HG03460 (cell line): ENCODE results near the gene GPBP1L1.
"Not testable (repeated sequence)": the region's sequence is repeated elsewhere in the genome, so short reads cannot be mapped to it uniquely, and the experiment has no call there.

ENCODE experiments used
- ATAC-seq: cut with Tn5 transposase; IDR thresholded peaks from one replicate; pipeline ENCODE4 v1.9.1; 2021; ENCODE audit not compliant: unreplicated experiment

Gene GPBP1L1, protein sequence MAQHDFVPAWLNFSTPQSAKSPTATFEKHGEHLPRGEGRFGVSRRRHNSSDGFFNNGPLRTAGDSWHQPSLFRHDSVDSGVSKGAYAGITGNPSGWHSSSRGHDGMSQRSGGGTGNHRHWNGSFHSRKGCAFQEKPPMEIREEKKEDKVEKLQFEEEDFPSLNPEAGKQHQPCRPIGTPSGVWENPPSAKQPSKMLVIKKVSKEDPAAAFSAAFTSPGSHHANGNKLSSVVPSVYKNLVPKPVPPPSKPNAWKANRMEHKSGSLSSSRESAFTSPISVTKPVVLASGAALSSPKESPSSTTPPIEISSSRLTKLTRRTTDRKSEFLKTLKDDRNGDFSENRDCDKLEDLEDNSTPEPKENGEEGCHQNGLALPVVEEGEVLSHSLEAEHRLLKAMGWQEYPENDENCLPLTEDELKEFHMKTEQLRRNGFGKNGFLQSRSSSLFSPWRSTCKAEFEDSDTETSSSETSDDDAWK

DNA sequence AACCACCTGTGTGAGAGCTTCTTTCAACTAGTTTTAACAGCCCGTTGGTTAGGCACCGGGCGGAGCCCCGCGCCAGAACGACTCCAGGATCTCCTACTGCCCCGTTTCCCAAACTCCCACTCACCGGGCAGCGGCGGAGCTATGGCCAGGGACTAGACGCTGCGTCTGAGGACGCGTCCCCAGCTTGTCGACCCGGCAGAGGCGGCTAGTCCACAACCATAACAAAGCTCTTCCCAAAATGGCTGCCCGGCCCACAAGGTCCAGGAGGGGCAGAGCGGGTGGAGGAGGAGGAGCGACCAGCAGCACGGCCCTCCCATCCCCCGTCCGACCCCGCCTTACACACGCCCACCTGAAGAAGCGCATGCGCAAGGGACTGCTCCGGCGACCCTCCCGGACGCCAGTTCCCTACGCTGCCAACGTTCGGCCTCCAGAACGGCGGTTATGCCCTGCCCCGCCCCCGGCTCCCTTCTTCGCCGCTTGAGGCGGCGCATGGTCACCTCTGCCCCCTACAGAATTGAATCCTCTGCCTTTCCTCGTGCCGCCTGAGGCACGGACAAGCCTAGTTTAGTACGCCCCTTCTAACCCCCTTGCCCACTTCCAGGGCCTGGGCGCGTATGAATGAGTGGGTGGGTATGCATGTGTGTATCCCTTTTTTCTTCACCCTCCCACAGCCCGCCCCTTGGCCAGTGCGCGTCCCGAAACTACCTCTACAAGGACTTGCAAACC lies at the start of gene GPBP1L1:
GPBP1L1 (minus strand) TSS at position 246 of the 726 bp plus-strand sequence. CDS start 27,446 bp downstream, outside the sequence.
- ATAC-seq: peak; percentile 66

DNA sequence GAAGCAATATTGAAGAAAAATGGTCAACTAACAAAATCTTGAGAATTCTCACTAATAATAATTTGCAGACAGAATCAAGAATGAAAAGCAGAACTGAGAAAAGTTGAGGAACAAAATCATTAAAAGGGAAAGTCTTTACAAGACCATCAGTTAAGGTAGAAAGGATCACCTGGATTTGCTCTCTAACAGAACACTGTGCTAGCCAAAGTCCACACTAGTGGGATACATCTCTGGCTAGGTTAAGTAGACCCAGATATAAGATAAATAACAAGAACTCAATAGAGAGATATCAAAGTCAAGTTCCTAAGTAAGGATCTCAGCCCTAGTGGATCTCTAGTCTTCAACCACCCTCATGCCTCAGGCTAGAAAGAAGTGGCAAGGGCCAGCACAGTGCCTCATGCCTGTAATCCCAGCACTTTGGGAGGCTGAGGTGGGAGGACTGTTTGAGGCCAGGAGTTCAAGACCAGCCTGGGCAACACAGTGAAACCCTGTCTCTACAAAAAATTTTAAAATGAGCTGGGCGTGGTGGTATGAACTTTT lies 44.5 kb upstream of the GPBP1L1 start:
- no peak for ATAC-seq

DNA sequence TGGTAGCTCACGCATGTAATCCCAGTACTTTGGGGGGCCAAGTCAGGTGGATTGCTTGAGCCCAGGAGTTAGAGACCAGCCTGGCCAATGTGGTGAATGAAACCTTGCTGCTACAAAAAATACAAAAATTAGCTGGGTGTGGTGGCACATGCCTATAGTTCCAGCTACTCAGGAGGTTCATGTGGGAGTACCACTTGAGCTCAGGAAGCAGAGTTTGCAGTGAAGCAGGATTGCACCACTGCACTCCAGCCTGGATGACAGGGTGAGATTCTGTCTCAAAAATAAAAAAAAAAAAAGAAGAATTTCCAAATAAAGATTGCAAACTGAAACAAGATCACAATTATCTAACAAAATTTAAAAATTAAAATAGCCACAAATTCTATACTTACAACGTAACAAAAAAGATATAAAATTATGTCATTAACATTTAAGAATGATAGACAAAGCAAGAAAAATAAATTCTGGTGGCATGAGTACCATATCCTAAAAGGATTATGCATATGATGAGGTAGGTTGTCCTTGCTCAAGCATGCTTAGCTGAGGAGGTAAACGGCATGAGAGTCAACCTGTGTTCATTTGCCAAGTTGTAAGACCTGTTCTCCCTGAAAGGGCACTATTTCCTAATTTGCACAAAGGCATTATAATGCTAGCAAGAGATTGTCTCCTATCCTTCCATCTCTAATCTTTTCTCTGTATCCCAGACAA lies 43.9 kb upstream of the GPBP1L1 start:
- no peak for ATAC-seq

DNA sequence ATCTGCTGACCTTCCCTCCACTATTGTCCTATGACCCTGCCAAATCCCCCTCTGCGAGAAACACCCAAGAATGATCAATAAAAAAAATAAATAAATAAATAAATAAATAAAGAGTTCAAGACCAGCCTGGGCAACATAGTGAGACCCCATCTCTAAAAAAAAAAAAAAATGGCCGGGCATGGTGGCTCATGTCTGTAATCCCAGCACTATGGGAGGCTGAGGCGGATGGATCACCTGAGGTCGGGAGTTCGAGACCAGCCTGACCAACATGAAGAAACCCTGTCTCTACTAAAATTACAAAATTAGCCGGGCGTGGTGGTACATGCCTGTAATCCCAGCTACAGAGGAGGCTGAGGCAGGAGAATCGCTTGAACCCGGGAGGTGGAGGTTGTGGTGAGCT lies 39.7 kb upstream of the GPBP1L1 start:
- not testable (repeated sequence) for ATAC-seq

DNA sequence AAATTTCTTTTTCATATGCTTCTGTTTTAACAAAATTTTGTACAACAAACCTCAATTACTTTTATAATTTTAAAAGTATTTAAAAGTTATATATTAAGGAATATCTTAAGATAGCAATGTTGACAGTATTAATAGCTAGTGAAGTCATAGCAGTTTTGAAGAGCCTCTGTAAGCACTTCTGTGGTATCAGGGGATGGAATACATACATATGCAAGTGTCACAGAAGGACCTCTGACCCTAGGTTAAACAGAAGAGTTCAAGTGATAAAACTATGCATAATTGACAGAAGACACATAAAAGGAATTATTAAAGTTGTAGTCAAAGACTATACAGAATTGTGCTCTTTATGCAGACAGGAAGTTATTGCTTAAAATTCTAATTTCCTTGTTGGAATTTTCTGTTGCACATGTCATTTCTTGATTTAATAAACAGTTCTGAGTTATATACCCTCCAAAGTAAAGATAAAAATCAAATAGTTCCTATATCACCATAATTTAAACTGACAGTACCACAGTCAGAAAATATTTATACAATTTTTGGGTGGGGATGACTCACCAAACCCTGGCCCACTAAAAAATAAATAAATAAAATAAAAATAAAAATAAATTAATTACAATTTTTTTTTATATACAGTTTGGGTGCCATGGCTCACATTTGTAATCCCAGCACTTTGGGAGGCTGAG lies 37.1 kb upstream of the GPBP1L1 start:
- no peak for ATAC-seq

DNA sequence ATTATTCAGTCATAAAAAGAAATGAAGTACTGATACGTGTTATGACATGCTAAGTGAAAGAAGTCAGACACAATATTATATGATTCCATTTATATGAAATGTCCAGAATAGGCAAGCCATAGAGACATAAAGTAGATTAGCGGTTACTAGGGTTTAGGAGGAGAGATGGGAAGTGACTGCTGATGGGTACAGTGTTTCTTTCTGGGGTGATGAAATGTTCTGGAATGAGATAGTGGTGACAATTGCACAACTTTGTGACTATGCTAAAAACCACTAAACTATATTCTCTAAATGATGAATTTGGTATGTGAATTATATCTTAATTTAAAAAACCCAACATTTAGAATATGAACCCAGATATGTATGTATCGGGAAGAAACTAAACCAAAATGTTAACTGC lies 36.5 kb upstream of the GPBP1L1 start:
- ATAC-seq: no peak

DNA sequence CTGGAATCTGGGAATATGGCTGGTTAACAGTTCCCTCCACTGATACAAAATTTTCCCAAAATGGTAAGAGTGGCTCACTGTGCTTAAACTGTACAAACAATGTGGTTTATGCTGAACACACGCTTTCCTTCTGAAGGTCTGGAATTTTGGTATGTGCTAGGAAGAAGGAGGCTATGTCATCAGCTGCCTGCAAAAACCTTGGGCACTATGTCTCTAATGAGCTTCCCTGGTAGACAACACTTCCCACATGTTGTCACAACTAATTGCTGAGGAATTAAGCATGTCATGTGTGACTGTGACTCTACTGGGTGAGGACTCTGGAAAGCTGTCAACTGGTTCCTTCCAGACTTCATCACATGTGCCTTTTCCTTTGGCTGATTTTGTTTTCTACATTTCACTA lies 34.9 kb upstream of the GPBP1L1 start:
- no peak for ATAC-seq

DNA sequence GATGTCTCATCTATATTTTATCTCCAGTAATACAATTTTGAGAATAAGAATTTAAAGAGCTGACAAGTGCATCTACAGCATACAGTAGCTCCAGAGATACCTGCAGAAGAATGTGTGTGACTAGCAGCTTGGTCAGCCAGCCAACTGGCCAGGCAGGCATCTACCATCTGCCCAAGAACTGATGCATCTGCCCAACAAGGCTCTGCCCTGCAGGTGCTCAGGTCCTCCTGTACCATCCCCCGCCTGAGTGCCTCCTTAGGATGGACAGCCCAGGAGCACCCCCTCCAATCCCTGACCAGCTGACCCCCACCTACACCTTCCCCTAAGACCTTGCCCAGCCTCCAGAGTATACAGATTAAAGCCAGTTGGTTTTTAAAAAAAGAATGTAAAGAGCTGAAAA lies 32.0 kb upstream of the GPBP1L1 start:
- no peak for ATAC-seq

DNA sequence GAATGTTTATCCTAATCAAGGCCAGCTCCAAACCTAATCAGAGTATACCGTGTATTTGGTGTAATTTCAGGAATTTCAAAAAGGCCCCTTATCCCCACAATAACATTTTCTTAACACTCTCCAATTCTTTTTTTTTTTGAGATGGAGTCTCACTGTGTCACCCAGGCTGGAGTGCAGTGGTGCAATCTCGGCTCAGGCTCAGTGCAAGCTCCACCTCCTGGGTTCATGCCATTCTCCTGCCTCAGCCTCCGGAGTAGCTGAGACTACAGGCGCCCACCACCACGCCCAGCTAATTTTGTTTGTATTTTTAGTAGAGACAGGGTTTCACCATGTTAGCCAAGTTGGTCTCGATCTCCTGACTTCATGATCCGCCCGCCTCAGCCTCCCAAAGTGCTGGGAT lies 31.1 kb upstream of the GPBP1L1 start:
- ATAC-seq: not testable (repeated sequence)

DNA sequence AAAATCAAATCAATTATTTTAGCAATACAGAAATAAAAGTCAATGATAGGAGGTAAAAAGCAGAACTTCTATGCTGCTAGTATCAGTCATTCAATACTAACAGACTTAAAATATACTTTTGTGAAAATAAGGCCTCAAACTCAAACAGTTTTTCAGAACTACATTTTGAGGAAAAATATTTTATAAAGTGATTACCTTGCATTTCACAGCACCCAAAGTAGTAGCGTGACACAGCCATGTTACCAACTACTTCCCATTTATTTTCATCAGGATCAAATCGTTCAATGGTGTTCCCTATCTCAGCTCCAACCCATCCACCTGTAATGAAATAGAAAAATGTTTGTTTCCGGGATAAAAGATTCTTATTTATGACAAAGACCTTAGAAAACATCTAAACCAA lies 30.4 kb upstream of the GPBP1L1 start:
- ATAC-seq: no peak

DNA sequence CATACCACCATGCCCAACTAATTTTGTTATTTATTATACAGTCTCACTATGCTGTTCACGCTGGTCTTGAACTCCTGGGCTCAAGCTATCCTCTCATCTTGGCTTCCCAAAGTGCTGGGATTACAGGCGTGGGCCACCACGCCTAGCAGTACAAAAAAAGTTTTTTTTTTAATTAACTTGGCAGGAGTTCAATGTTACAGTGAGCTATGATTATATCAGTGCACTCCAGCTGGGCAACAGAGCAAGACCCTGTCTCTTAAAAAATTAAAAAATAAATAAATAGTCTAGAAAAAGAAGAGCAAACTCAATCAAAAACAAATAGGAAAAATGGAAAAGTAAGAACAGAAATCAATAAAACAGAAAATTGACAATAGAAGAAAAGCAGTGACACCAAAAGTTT lies 27.4 kb upstream of the GPBP1L1 start:
- ATAC-seq: no peak

DNA sequence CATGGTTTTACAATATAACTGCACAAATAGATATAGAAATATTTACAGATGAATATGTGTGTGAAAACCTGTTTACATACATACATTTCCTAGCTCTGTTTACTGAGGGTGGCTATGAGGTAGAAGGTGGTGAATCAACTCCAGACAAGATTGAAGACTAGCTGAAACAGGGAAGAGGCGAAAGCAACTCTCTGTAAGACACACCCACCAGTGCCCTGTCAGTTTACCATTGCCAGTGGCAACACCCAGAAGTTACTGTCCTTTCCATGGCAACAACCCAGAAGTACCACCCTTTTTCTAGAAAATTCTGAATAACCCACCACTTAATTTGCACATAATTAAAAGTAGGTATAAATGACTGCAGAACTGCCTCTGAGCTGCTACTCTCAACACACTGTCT lies 18.3 kb upstream of the GPBP1L1 start:
- ATAC-seq: no peak

DNA sequence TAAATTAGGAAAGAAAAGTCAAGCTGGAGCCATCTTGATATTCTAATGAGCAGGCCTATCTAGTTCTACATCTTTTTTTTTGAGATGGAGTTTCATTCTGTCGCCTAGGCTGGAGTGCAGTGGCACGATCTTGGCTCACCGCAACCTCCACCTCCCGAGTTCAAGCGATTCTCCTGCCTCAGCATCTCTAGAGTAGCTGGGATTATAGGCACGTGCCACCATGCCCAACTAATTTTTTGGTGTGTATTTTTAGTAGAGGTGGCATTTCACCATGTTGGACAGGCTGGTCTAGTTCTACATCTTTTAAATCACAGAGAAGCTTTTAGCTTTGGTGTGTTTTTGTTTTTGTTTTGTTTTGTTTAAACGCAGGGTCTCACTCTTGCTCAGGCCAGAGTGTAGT lies 8.5 kb upstream of the GPBP1L1 start:
- no peak for ATAC-seq

DNA sequence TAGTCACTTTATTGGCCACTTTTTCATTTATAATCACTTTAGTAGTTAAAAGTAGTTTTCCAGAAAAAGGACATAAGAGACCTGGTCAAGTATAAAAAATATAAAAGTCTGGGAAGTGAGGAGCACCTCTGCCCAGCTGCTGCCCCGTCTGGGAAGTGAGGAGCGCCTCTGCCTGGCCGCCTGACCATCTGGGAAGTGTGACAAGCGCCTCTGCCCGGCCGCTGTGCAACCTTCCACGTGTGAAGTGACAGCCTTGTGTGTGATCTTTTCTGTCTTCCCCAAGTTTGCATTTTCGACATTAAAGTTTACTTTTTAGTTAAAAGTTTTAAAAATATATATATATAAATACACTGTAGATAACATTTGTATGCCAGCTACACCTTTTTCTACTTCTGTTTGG lies 7.5 kb upstream of the GPBP1L1 start:
- not testable (repeated sequence) for ATAC-seq

DNA sequence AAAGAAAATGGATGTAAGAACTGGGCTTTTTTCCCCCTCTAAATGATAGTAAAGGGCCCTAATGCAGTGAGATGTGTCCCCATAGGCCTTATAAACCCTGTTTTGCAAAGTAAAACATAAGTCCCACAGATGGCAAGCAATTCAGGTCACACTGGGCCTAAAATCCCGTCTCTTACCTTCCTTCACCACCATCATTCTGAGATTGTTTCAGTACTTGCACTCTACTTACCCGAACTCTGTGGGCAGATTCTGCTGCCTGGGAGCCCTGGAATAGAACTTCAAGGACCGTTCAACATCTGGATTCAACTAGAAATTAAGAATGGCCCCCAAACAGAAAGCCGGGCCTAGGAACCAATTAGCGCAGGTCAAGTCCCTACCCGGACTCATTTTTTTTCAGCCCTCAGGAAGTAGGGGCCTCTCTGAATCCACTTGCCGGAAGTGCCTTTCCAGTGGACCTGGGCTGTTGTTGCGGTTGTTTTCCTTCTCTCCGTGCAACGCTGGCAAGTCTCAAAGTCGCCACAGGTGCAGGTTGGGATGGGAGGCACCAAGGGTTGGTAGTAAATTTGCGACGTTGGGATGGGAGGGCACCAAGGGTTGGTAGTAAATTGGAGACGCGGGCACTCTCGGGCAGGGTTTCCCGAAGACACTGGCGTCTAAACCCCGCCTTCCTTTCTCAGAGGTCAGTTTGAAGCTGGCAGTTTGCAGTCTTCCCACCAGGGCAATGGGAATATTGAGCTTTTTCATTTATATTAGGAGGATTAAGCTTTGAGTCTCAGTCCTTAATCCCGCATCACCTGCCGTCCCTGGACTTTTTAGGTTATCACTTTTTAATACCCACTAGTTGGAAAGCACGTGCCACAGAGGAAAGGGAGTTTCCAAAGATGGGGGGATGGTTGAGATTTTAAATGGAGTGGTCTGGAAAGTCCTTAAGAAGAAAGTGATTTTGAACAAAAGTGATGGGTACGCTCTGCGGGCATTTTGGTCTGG lies 1.7 kb upstream of the GPBP1L1 start, which contains the start of gene TMEM69:
TMEM69 (plus strand) TSS at position 428 of the 987 bp plus-strand sequence. CDS start 2,888 bp downstream, outside the sequence.
- no peak for ATAC-seq

DNA sequence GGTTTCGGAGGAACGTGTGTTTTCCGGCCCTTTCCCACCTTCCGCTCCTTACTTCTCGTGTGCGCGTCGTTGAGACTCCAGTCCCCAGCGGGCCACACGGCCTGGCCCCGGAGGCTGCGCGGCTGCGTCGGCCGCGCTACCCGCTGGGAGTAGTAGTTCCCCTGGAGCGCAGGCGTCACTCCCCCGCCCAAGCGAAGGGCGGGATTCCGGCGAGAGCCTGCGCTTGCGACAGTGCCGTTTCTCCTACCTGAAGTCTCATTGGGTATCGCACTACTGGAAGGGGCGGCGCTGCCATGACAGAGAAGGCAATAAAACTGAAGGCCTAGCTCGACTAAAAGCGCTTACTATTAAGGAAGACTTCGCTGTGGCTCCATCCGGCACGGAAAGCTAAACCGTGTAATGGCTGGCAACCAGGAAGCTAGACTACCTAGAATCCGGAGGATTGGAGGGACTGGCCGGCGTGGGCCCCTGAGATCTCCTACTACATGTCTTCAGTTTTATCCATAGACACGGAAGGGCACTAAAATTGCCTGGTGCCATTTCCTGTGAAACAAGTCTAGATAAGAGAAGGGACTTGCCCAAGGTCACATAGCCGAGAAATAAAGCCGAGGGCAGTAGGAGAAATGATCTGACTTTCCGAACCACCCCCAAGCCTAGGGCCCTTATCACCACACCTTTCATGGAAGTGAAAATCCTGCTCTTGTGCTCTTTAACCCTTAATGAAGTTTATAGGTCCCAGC lies 851 bp upstream of the GPBP1L1 start:
- peak; percentile 78 for ATAC-seq

DNA sequence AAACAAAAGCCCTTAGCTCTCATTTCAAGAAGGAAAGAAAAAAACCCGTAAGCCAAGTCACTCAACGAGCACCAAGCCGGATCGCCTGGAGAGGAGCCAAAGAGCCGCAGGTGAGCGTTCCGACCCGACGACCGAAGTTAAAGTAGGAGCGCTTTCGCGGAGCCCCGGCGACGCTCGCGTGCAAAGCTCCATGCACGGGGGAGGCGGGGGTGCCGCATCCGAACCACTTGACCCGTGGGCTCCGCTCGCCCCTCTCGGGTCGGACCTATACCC lies 382 bp downstream of the GPBP1L1 start:
- ATAC-seq: peak; percentile 6

DNA sequence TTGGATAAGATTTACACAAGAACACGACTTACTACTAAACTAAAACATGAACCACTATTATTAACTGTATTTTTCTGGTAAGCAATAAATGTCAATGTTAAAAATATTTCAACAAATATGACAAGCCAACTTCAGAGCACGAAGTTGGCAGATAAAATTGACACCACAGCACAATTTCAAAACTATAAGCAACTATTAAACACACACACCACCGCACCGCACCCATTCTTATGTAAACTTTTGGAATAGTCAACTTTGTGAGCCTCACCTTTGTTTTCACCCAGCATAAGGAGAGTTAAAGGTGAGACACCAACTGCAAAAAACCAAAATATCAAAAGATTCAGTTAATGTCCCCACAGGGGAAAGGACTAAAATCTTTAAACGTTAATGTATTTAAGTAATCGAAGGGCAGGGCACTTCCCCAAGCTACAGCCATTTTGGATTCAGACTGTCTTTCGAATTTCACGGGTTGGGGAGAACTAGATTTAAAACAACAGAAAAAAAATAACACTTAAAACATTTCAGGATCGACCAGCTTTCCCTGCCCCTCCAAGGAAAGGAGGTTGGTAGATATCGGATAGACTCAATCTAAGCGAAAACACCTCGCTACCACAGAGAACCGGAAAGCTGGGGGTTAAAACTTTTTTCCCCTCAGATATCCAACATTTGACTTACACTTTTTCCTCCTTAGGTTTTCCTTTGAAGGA lies 872 bp downstream of the GPBP1L1 start:
- ATAC-seq: no peak
